BLaER1 (cell line): Measurements from ENCODE around the gene DCAF11.

Source experiments
- H3K27ac ChIP-seq: shearing (Covaris generic); formaldehyde crosslinking; 2 replicates; pipeline ENCODE4 v1.8.1; 2022
- H3K27me3 ChIP-seq: shearing (Covaris generic); formaldehyde crosslinking; 2 replicates; pipeline ENCODE4 v1.8.1; 2022
- H3K36me3 ChIP-seq: shearing (Covaris generic); formaldehyde crosslinking; 2 replicates; pipeline ENCODE4 v1.8.1; 2022
- H3K4me1 ChIP-seq: shearing (Covaris generic); formaldehyde crosslinking; 2 replicates; pipeline ENCODE4 v1.8.1; 2022
- H3K4me2 ChIP-seq: shearing (Covaris generic); formaldehyde crosslinking; 2 replicates; pipeline ENCODE4 v1.8.1; 2022
- H3K4me3 ChIP-seq: shearing (Covaris generic); formaldehyde crosslinking; 2 replicates; pipeline ENCODE4 v1.8.1; 2022
- H3K9ac ChIP-seq: shearing (Covaris generic); formaldehyde crosslinking; 2 replicates; pipeline ENCODE4 v1.8.1; 2022
- H3K9me3 ChIP-seq: shearing (Covaris generic); formaldehyde crosslinking; 2 replicates; pipeline ENCODE4 v1.8.1; 2022
- H4K20me1 ChIP-seq: shearing (Covaris generic); formaldehyde crosslinking; 2 replicates; pipeline ENCODE4 v1.8.1; 2022
- Cebpa-rat ChIP-seq: shearing (Covaris generic); IDR thresholded peaks from 2 replicates; pipeline ENCODE4 v1.8.1; 2022

The DCAF11 gene

GRCh38 chr14:24071144-24071697 lies 43.4 kb upstream of the DCAF11 start, which contains the start of gene CPNE6:
CPNE6 (plus strand) TSS chr14:24071562; CDS start chr14:24072937, 1,375 bp downstream.
- H3K4me2 ChIP-seq: peak within 1 kb of the TSS; percentile 39
- no peaks in the 10 kb centered on the region for H4K20me1 ChIP-seq
- H3K4me3 ChIP-seq: no peak within 1 kb of the TSS
- no peaks in the 10 kb centered on the region for H3K36me3 ChIP-seq
- H3K4me1 ChIP-seq: peaks cover 32% of the 10 kb centered on the region
- no peak within 1 kb of the TSS for H3K9ac ChIP-seq
- no peak for TF ChIP-seq Cebpa-rat
- no peak within 1 kb of the TSS for H3K27ac ChIP-seq
- no peaks in the 10 kb centered on the region for H3K27me3 ChIP-seq
- no peaks in the 10 kb centered on the region for H3K9me3 ChIP-seq

DNA sequence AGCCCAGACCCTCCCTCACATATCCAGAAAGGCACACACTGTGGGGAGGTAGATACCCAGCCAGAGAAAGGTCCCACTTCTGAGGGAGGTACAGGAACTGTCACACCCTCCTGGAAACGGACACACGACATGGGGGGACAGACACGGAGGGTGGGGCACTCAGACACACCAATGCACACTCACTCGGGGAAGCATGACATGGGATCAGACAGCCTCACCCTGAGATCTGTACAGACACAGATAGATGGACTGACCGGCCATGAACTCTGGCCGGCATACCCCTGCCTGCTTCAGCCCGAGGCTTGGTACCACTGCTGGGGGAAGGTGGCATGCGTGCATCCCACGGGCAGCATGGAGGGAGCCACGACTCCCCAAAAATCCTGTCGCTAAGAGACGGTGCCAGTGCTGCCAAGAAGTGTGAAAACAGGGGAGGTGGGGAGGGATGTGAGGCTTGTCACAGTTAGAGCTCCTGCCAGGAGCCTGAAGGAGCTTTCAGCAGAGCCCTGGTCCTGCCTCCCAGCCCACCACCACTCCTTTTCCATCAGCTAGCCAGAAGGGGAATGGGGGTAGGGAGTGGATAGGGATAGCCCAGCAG lies 42.6 kb upstream of the DCAF11 start:
- Histone ChIP-seq H3K9me3 (no peaks in the 10 kb centered on the region), H3K9ac (no peak overlapping the region), H3K36me3 (no peaks in the 10 kb centered on the region), H4K20me1 (no peaks in the 10 kb centered on the region), H3K4me3 (no peak overlapping the region), H3K4me1 (peaks cover 32% of the 10 kb centered on the region), H3K4me2 (no peak overlapping the region), H3K27ac (no peak overlapping the region), H3K27me3 (no peaks in the 10 kb centered on the region)
- TF ChIP-seq Cebpa-rat: no peak

- H3K9ac ChIP-seq: no peak overlapping the region
Observed at GRCh38 chr14:24072436-24072835, 42.1 kb upstream of the DCAF11 start.

DNA sequence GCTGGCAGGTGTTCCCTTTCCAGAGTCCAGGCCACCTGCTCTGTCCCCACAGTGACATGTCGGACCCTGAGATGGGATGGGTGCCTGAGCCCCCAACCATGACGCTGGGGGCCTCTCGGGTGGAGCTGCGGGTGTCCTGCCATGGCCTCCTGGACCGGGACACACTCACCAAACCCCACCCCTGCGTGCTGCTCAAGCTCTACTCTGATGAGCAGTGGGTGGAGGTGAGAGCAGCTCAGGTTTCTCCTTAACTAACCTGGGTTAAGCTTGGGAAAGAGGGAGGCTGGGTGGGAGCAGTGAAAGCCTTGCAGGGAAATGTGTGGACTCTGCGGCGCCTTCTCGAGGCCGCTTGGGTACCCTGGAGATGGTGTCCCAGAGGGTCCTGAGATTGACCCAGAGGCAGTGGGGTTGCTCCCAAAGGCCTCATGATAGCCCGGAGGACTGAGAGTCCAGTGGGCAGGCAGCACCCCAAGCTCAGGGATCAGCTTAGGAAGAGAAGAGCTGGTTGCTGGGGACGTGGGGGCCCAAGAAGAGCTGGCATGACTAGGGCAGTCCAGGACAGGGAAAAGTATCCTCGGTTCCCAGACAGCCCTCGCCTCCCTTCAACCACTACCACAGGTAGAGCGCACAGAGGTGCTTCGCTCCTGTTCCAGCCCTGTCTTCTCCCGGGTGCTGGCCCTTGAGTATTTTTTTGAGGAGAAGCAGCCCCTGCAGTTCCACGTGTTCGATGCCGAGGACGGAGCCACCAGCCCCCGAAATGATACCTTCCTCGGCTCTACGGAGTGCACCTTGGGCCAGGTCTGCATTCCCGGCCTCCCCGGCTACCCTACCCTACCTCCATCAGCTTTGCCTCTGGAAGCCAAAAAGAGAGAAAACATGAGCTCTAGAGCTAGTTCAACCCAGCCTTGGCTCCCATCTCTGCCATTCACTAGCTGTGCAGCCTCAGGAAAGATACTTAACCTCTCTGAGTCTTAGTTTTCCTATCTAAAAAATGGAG lies 41.4 kb upstream of the DCAF11 start:
- no peaks in the 10 kb centered on the region for H4K20me1 ChIP-seq
- no peaks in the 10 kb centered on the region for H3K27me3 ChIP-seq
- peaks cover 33% of the 10 kb centered on the region for H3K4me1 ChIP-seq
- H3K9ac ChIP-seq: no peak overlapping the region
- H3K4me2 ChIP-seq: peak overlapping the region; percentile 39
- no peak for TF ChIP-seq Cebpa-rat
- H3K4me3 ChIP-seq: no peak overlapping the region
- H3K27ac ChIP-seq: no peak overlapping the region
- H3K36me3 ChIP-seq: no peaks in the 10 kb centered on the region
- H3K9me3 ChIP-seq: no peaks in the 10 kb centered on the region

More at GRCh38 chr14:24072436-24072835, 42.1 kb upstream of the DCAF11 start:
- Histone ChIP-seq H3K4me1 (peaks cover 32% of the 10 kb centered on the region), H3K27me3 (no peaks in the 10 kb centered on the region), H4K20me1 (no peaks in the 10 kb centered on the region), H3K27ac (no peak overlapping the region), H3K4me2 (peak overlapping the region; percentile 39), H3K4me3 (no peak overlapping the region), H3K9me3 (no peaks in the 10 kb centered on the region), H3K36me3 (no peaks in the 10 kb centered on the region)
- no peak for TF ChIP-seq Cebpa-rat

DNA sequence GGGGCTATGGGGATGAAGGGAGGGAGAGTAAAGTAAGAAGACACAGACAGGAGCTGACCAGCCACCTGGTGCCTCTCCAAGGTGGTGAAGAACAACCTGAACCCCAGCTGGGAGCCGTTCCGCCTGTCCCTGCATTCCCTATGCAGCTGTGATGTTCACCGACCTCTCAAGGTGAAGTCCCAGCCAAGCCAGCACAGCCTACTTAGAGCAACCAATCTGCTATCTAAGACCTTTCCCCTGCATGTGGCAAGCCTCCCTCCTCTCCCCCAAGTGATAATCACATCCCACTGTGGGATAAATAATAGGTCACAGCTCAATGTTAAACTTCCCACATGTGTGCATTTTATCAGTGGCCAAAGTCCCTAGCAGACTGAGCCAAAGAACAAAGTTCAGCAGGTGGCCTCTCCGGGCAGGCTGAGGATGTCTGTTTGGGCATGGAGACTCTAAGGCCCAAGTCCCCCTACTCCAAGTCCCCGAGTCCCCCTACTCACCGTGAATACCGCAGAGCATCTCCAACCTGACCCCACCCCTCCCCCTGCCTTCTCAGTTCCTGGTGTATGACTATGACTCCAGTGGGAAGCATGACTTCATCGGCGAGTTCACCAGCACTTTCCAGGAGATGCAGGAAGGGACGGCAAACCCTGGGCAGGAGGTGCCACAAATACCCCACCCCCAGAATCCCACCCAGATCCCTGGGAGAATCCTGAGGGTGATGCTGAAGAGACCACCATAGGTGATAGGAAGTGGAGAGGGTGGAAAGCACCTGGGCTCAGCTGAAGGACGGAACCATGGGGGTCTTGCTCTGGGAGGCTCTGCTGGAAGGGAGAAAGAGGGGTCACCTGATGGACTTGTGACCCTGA lies 39.7 kb upstream of the DCAF11 start:
- Histone ChIP-seq H3K4me3 (no peak overlapping the region), H3K4me1 (peaks cover 32% of the 10 kb centered on the region), H3K27me3 (no peaks in the 10 kb centered on the region), H3K27ac (no peak overlapping the region), H3K36me3 (no peaks in the 10 kb centered on the region), H3K4me2 (no peak overlapping the region), H4K20me1 (no peaks in the 10 kb centered on the region), H3K9me3 (no peaks in the 10 kb centered on the region), H3K9ac (no peak overlapping the region)
- no peak for TF ChIP-seq Cebpa-rat

DNA sequence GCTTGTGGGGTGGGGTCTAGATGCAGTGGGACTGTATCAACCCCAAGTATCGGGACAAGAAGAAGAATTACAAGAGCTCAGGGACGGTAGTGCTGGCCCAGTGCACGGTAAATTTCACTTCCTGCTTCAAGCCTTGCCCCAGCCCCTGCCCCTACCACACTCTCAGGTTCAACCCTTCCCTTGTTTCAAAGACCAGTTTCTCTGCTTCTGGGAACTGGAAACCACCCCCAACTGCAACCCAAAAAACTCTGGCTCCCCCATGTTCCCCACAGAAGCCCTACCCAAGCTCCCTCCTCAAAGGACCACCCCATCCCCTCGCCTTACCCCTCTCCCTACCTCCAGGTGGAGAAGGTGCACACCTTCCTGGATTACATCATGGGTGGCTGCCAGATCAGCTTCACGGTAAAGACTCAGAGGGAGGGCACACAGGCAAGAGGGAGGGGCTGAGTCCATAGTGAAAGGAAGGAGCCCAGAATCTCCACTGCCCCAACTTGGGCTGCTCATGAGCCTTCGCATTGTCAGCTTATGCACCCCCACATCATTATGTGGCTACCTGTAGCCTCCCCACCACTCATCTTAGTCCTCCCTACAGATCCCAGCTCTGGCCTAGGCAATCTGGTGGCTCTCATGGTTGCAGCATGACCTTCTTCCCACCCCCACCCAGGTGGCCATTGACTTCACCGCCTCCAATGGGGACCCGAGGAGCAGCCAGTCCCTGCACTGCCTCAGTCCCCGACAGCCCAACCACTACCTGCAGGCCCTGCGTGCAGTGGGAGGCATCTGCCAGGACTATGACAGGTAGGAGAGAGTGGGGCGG lies 38.9 kb upstream of the DCAF11 start:
- no peaks in the 10 kb centered on the region for H3K9me3 ChIP-seq
- H3K27me3 ChIP-seq: no peaks in the 10 kb centered on the region
- H3K4me3 ChIP-seq: no peak overlapping the region
- H3K9ac ChIP-seq: no peak overlapping the region
- no peak overlapping the region for H3K27ac ChIP-seq
- H3K36me3 ChIP-seq: no peaks in the 10 kb centered on the region
- TF ChIP-seq Cebpa-rat: no peak
- no peak overlapping the region for H3K4me2 ChIP-seq
- H3K4me1 ChIP-seq: peaks cover 41% of the 10 kb centered on the region
- no peaks in the 10 kb centered on the region for H4K20me1 ChIP-seq

DNA sequence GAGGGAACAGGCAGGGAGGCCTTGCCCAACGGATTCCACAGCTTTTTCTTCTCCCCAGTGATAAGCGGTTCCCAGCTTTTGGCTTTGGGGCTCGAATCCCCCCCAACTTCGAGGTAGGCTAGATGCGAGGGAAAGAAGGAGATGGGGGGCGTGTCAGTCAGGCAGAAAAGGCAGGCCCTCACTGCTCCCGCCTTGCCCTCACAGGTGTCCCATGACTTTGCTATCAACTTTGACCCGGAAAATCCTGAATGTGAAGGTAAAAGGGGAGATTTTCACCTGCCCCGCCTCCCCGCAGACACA lies 38.3 kb upstream of the DCAF11 start:
- no peaks in the 10 kb centered on the region for H3K36me3 ChIP-seq
- H3K4me3 ChIP-seq: no peak overlapping the region
- no peaks in the 10 kb centered on the region for H3K9me3 ChIP-seq
- no peak overlapping the region for H3K4me2 ChIP-seq
- no peak overlapping the region for H3K9ac ChIP-seq
- H4K20me1 ChIP-seq: no peaks in the 10 kb centered on the region
- peaks cover 43% of the 10 kb centered on the region for H3K4me1 ChIP-seq
- no peak overlapping the region for H3K27ac ChIP-seq
- TF ChIP-seq Cebpa-rat: no peak
- H3K27me3 ChIP-seq: no peaks in the 10 kb centered on the region

DNA sequence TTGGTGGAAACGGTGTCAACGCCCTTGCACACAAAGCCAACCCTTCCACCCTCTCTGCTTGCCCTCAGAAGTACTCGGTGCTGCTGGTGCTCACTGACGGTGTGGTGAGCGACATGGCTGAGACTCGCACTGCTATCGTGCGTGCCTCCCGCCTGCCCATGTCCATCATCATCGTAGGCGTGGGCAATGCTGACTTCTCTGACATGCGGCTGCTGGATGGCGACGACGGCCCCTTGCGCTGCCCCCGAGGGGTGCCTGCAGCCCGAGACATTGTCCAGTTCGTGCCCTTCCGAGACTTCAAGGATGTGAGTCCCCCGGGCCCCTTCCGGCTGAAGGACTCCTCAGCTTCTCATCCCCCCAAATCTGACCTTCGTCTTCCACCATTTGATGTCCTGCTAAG lies 37.5 kb upstream of the DCAF11 start:
- Histone ChIP-seq H3K27me3 (peaks cover 4% of the 10 kb centered on the region; the same call in 1 of the 2 replicates), H3K27ac (no peak overlapping the region), H3K4me2 (no peak overlapping the region), H3K4me1 (peaks cover 52% of the 10 kb centered on the region), H3K9ac (no peak overlapping the region), H3K4me3 (no peak overlapping the region), H4K20me1 (no peaks in the 10 kb centered on the region), H3K36me3 (no peaks in the 10 kb centered on the region), H3K9me3 (no peaks in the 10 kb centered on the region)
- no peak for TF ChIP-seq Cebpa-rat

GRCh38 chr14:24078146-24078545 lies 36.4 kb upstream of the DCAF11 start:
- Histone ChIP-seq H3K27me3 (peaks cover 9% of the 10 kb centered on the region; the same call in 1 of the 2 replicates), H3K4me2 (peak overlapping the region; percentile 55), H3K4me3 (no peak overlapping the region), H3K9ac (no peak overlapping the region), H4K20me1 (no peaks in the 10 kb centered on the region), H3K9me3 (no peaks in the 10 kb centered on the region), H3K4me1 (peaks cover 47% of the 10 kb centered on the region), H3K36me3 (no peaks in the 10 kb centered on the region), H3K27ac (no peak overlapping the region)
- TF ChIP-seq Cebpa-rat: no peak
